GM12872 (cell line): ENCODE data around the gene IL1R2.

Experiments used
- CTCF ChIP-seq: IDR thresholded peaks from 3 replicates; pipeline ENCODE4 v1.5.1; 2011; ENCODE audit warnings: low read depth, mild to moderate bottlenecking, low read length, moderate library complexity; ENCODE audit not compliant: insufficient read depth

IL1R2 gene

GRCh38 chr2:102042196-102043081 is 50.7 kb downstream of the IL1R2 start:
- no peak for TF ChIP-seq CTCF

GRCh38 chr2:102043560-102043959 is 51.8 kb downstream of the IL1R2 start:
- no peak for TF ChIP-seq CTCF

- TF ChIP-seq CTCF, result no peak
These were observed 52.6 kb downstream of the IL1R2 start for GRCh38 chr2:102044235-102044896.

GRCh38 chr2:102044967-102045489 is 53.3 kb downstream of the IL1R2 start:
- TF ChIP-seq CTCF, result no peak

- TF ChIP-seq CTCF, result no peak
These were observed 53.9 kb downstream of the IL1R2 start for GRCh38 chr2:102045697-102046096.

GRCh38 chr2:102046135-102046986 is 54.6 kb downstream of the IL1R2 start:
- TF ChIP-seq CTCF, result no peak

GRCh38 chr2:102048465-102048864 is 56.7 kb downstream of the IL1R2 start:
- TF ChIP-seq CTCF, result no peak
